DMS53 treated with DMSO at 0.1 percent for 48 hours (cell line): ENCODE data around the gene VAV1.

Source experiments
- DNase-seq: peaks from one replicate; lab custom pipeline; 2025; ENCODE audit not compliant: unreplicated experiment; lab: John Stamatoyannopoulos, UW

Gene VAV1

DNA sequence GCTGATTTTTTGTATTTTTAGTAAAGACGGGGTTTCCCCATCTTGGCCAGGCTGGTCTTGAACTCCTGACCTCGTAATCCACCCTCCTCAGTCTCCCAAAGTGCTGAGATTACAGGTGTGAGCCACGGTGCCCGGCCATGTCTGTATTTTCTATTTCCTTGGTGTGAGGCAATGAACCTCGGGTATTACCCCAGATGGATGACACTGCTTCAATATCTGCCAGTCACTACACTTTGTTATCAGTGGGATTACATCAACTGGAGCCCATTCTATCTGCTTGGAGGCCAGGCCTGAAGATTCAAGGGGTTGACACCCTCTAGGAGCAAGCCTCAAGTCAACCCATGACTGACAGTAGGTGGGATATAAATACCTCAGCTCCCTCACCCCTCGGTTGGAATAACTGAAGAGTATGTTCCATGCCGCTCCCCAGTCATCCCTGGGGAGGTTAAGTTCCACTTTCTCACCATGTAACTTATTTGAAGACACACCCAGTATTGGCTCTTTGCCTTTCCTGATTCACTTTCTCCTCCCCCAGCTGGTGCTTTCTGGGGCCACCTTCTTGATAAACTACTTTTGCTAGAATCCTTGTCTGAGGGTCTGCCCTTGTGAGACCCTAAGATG, 113.9 kb downstream of the VAV1 start:
- no peak for DNase-seq

DNA sequence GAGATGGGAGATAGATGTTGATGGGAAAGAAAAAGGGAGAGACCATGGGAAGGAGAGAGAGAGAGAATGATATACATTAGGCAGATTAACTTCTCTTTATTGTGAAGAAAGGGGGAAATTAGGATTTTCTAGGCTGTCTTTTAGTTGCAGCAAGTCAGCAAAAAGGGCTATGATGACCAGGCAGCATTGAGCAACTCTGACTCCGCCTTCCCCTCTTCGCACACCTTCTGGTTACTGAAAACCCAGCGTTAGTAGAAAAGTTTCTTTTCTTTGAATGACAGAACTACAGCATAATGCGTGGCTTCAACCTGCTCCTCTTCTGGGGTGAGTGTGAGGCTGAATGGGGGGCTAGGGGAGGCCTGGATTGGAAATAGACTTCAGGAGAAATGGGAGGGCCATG, 114.8 kb downstream of the VAV1 start, which contains the start of gene ADGRE1:
Gene ADGRE1 (plus strand): TSS at position 264 of the 400 bp plus-strand sequence. CDS start 30 bp downstream, at position 294.
- no peak for DNase-seq

DNA sequence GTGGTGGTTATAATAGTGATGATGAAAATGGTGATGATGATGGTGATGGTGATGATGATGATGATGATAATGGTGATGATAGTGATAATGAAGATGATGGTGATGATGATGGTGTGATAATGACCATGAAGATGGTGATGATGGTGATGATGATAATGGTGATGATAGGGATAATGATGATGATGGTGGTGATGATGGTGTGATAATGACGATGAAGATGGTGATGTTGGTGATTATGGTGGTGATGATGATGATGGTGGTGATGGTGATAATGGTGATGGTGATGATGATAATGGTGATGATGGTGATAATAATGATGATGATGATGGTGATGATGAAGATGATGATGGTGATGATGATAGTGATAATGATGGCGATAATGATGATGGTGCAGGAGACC, 116.5 kb downstream of the VAV1 start:
- DNase-seq, result no peak

GRCh38 chr19:6890401-6890913, 117.9 kb downstream of the VAV1 start:
- no peak for DNase-seq

GRCh38 chr19:6890938-6891337, 118.4 kb downstream of the VAV1 start:
- no peak for DNase-seq

GRCh38 chr19:6891761-6892385, 119.4 kb downstream of the VAV1 start:
- no peak for DNase-seq

- no peak for DNase-seq
Measured at GRCh38 chr19:6894313-6894712, 121.8 kb downstream of the VAV1 start.

DNA sequence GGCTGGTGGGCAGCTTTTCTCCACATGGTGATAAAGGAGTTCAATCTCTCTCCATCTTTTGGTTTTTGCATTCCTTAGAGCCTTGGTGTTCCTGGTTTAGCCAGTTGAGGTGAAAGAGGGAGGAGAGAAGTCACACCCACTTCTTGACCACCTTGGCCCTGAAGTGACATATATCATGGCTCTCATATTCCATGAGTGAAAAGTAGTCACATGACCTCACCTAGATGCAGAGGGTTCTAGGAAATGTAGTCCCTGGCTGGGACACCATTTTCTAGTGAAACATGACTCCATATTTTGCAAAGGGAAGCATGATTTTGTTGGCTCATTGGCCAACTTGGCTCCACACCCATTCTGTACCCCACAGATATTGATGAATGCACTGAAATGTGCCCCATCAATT, 130.9 kb downstream of the VAV1 start:
- no peak for DNase-seq

DNA sequence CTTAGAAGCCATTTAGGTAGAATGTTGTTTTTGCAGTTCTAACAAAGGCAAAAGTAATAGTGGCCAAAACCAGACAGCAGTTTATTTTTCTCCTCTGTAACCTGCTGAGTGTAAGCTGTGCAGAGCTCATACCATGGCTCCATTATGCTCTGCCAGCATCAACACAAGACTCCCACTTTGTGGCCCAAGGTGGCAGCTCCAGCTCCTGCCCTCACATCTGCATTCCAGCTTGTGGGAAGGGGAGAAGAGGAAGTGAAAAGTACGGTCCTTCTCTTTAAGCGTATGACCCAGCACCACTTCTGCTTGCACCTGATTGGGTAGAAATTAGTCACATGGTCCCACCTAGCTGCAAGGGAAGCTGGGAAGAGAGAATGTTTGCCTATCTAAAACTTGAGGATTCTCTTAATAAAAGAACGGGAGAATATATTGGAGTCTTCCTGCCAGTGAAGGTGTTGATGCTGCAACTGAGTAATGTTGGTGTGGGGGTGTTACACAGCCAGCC, 134.1 kb downstream of the VAV1 start:
- DNase-seq, result no peak
